HCT116 (cell line): ENCODE results near the gene IFI16. TPM values are rescaled to one million over a fixed set of nuclear protein-coding genes. Genes with fewer than 3 reads are reported as not detected.

Experiments used
- ATAC-seq: fragments of 200-7000 bp; cut with Tn5 transposase; 2 replicates; pipeline ENCODE4 v1.9.1; 2020; ENCODE audit warnings: mild to moderate bottlenecking, moderate library complexity
- BruUV-seq: library from RNA; stranded (reverse); fragments of 400-500 nt; replicated peaks from 2 replicates; lab custom pipeline; 2021; lab: Mats Ljungman, UMichigan
- CTCF ChIA-PET: fragments of 300-600 bp; sonication (Branson Sonifier 250); formaldehyde crosslinking; loops from one replicate; lab custom pipeline; 2021; ENCODE audit warnings: antibody characterized with exemption; lab: Charles Lee
- POLR2A ChIA-PET: fragments of 300-600, 350-600 bp; sonication (Branson Sonifier 250); formaldehyde crosslinking; loops from one replicate; lab custom pipeline; 2021; ENCODE audit warnings: antibody characterized with exemption; lab: Charles Lee
- RAD21 ChIA-PET, 2 experiments: fragments of 300-600 bp; sonication (Branson Sonifier 250); formaldehyde crosslinking; loops; one replicate each; lab custom pipeline; 2023; ENCODE audit warnings: low total read pairs in 2 of 2; ENCODE audit not compliant: uncharacterized antibody in 2 of 2, unreplicated experiment in 2 of 2, low non-redundant PET in 1 of 2; lab: Charles Lee
- DNase-seq: peaks from one replicate; pipeline ENCODE4 v3.0.0-alpha.2; 2010; ENCODE audit warnings: low read depth, low spot score
- H2AFZ ChIP-seq: fragments of 200-600 bp; shearing (Covaris generic), sonication (generic); 2 replicates; pipeline ENCODE4 v1.6.1; 2017; ENCODE audit warnings: low read depth, mixed run types, mixed read lengths, antibody characterized with exemption, low read length; ENCODE audit not compliant: poor library complexity, severe bottlenecking
- H3K27ac ChIP-seq: 2 replicates; pipeline ENCODE4 v1.5.1; 2012; ENCODE audit warnings: low read depth, low read length
- H3K27me3 ChIP-seq: fragments of 200-600 bp; sonication (generic); 2 replicates; pipeline ENCODE4 v1.6.1; 2016; ENCODE audit warnings: mixed run types, low read length, mixed read lengths; ENCODE audit not compliant: insufficient read depth
- H3K36me3 ChIP-seq, 2 experiments: fragments of 200-500 bp in 1 of 2; fragments of 200-600 bp in 1 of 2; sonication (Bioruptor generic) in 1 of 2; sonication (generic) in 1 of 2; 2 replicates each; pipeline versions ENCODE4 v1.5.1 to v1.6.1; 2014 to 2016; ENCODE audit warnings: low read length in 2 of 2, inconsistent platforms in 1 of 2, mixed read lengths in 1 of 2, mixed run types in 1 of 2; ENCODE audit not compliant: insufficient read depth in 2 of 2, control insufficient read depth in 1 of 2
- H3K4me1 ChIP-seq, 2 experiments: fragments of 200-600 bp in 1 of 2; sonication (generic) in 1 of 2; 2 replicates each; pipeline versions ENCODE4 v1.5.1 to v1.6.1; 2012 to 2017; ENCODE audit warnings: low read length in 2 of 2, inconsistent platforms in 1 of 2, mild to moderate bottlenecking in 1 of 2, mixed read lengths in 1 of 2, mixed run types in 1 of 2, moderate library complexity in 1 of 2; ENCODE audit not compliant: insufficient read depth in 2 of 2, control insufficient read depth in 1 of 2
- H3K4me2 ChIP-seq: fragments of 200-600 bp; sonication (generic); 2 replicates; pipeline ENCODE4 v1.6.1; 2017; ENCODE audit warnings: mixed run types, low read length, mixed read lengths
- H3K4me3 ChIP-seq, 2 experiments: fragments of 200-600 bp in 1 of 2; sonication (generic) in 1 of 2; replicated peaks in 1 of 2; 2 replicates each; pipeline ENCODE4 v1.5.1; 2011 to 2016; ENCODE audit warnings: low read length in 2 of 2, control low read depth in 1 of 2, low read depth in 1 of 2, mild to moderate bottlenecking in 1 of 2, mixed read lengths in 1 of 2, mixed run types in 1 of 2
- H3K79me2 ChIP-seq: fragments of 200-600 bp; sonication (generic); 2 replicates; pipeline ENCODE4 v1.6.1; 2017; ENCODE audit warnings: mild to moderate bottlenecking, mixed run types, low read length, moderate library complexity, mixed read lengths; ENCODE audit not compliant: insufficient read depth
- H3K9ac ChIP-seq: fragments of 200-600 bp; sonication (generic); 2 replicates; pipeline ENCODE4 v1.6.1; 2016; ENCODE audit warnings: low read length, mixed read lengths
- H3K9me2 ChIP-seq: fragments of 200-600 bp; sonication (generic), shearing (Covaris generic); 2 replicates; pipeline ENCODE4 v1.6.1; 2017; ENCODE audit warnings: mixed run types, mild to moderate bottlenecking, moderate library complexity; ENCODE audit not compliant: insufficient read depth
- H3K9me3 ChIP-seq, 2 experiments: fragments of 200-500 bp in 1 of 2; fragments of 200-600 bp in 1 of 2; sonication (Bioruptor generic) in 1 of 2; sonication (generic) in 1 of 2; 2 replicates each; pipeline ENCODE4 v1.6.1; 2014 to 2017; ENCODE audit warnings: low read length in 2 of 2, mixed read lengths in 2 of 2, inconsistent platforms in 1 of 2, low read depth in 1 of 2, mild to moderate bottlenecking in 1 of 2, mixed run types in 1 of 2, moderate library complexity in 1 of 2; ENCODE audit not compliant: control insufficient read depth in 1 of 2, insufficient read depth in 1 of 2
- H4K20me1 ChIP-seq: fragments of 200-600 bp; sonication (generic), shearing (Covaris generic); 2 replicates; pipeline ENCODE4 v1.6.1; 2017; ENCODE audit warnings: mixed run types, mild to moderate bottlenecking, moderate library complexity; ENCODE audit not compliant: insufficient read depth
- ATF3 ChIP-seq: IDR thresholded peaks from 2 replicates; pipeline ENCODE4 v1.6.1; 2012
- CBX3 ChIP-seq: IDR thresholded peaks from 2 replicates; pipeline ENCODE4 v1.6.1; 2012; ENCODE audit warnings: low read depth
- CEBPB ChIP-seq: IDR thresholded peaks from 2 replicates; pipeline ENCODE4 v1.6.1; 2012; ENCODE audit warnings: low read depth
- CTCF ChIP-seq, 3 experiments: fragments of 200-600 bp in 1 of 3; sonication (generic) in 1 of 3; IDR thresholded peaks in 2 of 3; conservative IDR thresholded peaks in 1 of 3; 2 replicates each; pipeline ENCODE4 v1.5.1; 2012 to 2017; ENCODE audit warnings: low read depth in 2 of 3, low read length in 2 of 3, antibody characterized with exemption in 1 of 3, borderline replicate concordance in 1 of 3, control low read depth in 1 of 3, mild to moderate bottlenecking in 1 of 3, mixed read lengths in 1 of 3, mixed run types in 1 of 3, moderate library complexity in 1 of 3; ENCODE audit not compliant: insufficient read depth in 1 of 3
- EGR1 ChIP-seq: IDR thresholded peaks from 2 replicates; pipeline ENCODE4 v1.6.1; 2012; ENCODE audit warnings: low read depth
- ELF1 ChIP-seq: IDR thresholded peaks from 2 replicates; pipeline ENCODE4 v1.6.1; 2012; ENCODE audit warnings: low read depth, borderline replicate concordance
- EZH2 ChIP-seq: fragments of 200-600 bp; sonication (generic); IDR thresholded peaks from 2 replicates; pipeline ENCODE4 v1.6.1; 2017; ENCODE audit warnings: antibody characterized with exemption, mixed run types
- EZH2phosphoT487 ChIP-seq: fragments of 200-600 bp; IDR thresholded peaks from 2 replicates; pipeline ENCODE4 v1.6.1; 2018; ENCODE audit warnings: antibody characterized with exemption, borderline replicate concordance
- POLR2AphosphoS5 ChIP-seq: IDR thresholded peaks from 2 replicates; pipeline ENCODE4 v1.6.1; 2011; ENCODE audit warnings: mild to moderate bottlenecking, low read depth, low read length, moderate library complexity
- SIN3A ChIP-seq: IDR thresholded peaks from 2 replicates; pipeline ENCODE4 v1.6.1; 2012; ENCODE audit warnings: low read depth
- SP1 ChIP-seq: IDR thresholded peaks from 2 replicates; pipeline ENCODE4 v1.6.1; 2012; ENCODE audit warnings: low read depth
- TCF7L2 ChIP-seq: IDR thresholded peaks from 2 replicates; pipeline ENCODE4 v1.7.0; 2011; ENCODE audit warnings: borderline replicate concordance, inconsistent platforms; ENCODE audit not compliant: insufficient read depth, insufficient read length; ENCODE audit errors: extremely low read depth
- ZFX ChIP-seq: fragments of 450-650 bp; IDR thresholded peaks from 2 replicates; pipeline ENCODE4 v1.6.1; 2017
- intact Hi-C: fragments of 100-400 bp; cut with micrococcal nuclease; formaldehyde crosslinking; loops from 2 replicates; pipeline ENCODE4 v1.10.0; 2022
- total RNA-seq: library from RNA; stranded (reverse); gene quantifications from one replicate; pipeline ENCODE4 v1.2.1, GENCODE V29; 2021; ENCODE audit not compliant: unreplicated experiment
- TF ChIP-seq, protein P1 (sequence below): IDR thresholded peaks from 2 replicates; pipeline ENCODE4 v1.6.1; 2011; ENCODE audit warnings: mild to moderate bottlenecking, low read length, moderate library complexity; ENCODE audit not compliant: insufficient replicate concordance; ENCODE audit errors: extremely low read depth
- TF ChIP-seq, protein P2 (sequence below): IDR thresholded peaks from 2 replicates; pipeline ENCODE4 v1.6.1; 2012; ENCODE audit warnings: low read depth

IFI16 gene
- total RNA-seq, 1 experiment from 2014 or later, result 1.6 TPM

DNA sequence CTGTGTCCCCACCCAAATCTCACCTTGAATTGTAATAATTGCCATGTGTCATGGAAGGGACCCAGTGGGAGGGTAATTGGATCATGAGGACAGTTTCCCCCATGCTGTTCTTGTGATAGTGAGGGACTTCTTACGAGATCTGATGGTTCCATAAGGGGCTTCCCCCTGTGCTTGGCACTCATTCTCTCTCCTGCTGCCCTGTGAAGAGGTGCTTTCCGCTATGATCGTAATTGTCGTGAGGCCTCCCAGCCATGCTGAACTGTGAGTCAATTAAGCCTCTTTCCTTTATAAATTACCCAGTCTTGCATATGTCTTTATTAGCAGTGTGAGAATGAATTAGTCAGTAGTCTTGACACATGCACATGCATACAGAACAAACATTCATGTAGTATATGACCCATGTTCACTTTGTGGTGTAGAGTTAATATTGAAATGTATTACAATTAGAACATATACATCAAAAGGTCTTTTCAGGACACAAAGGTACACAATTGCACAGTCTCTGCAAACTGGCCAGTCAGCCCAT lies 16.9 kb upstream of the IFI16 start:
- H3K36me3 ChIP-seq, result no peaks in the 10 kb centered on the region
- POLR2A ChIA-PET, result no interaction called here
- no peak overlapping the region for H3K9ac ChIP-seq
- no peak overlapping the region for H2AFZ ChIP-seq
- intact Hi-C loops, result loop anchor here (10.0 kb wide), 1 partner anchor 748 kb away; no protein-coding TSS in a partner anchor
- H3K4me1 ChIP-seq, result no peaks in the 10 kb centered on the region
- BruUV-seq, result no TSS peak
- DNase-seq, result no peak
- CTCF ChIA-PET, result no interaction called here
- no peak for ATAC-seq
- no peak overlapping the region for H3K27ac ChIP-seq
- no peaks in the 10 kb centered on the region for H4K20me1 ChIP-seq
- no peaks in the 10 kb centered on the region for H3K79me2 ChIP-seq
- no peaks in the 10 kb centered on the region for H3K9me3 ChIP-seq
- no peaks in the 10 kb centered on the region for H3K27me3 ChIP-seq
- RAD21 ChIA-PET, result no interaction called here
- no peaks in the 10 kb centered on the region for H3K9me2 ChIP-seq
- H3K4me2 ChIP-seq, result no peak overlapping the region
- TF ChIP-seq SP1 (no peak), ELF1 (no peak), SIN3A (no peak), CTCF (IDR thresholded peaks at IDR 0.05 in 2 of 3, conservative IDR thresholded peaks at IDR 0.05 in 1 of 3; ENCODE audit: borderline replicate concordance in 1 of 3, insufficient read depth in 1 of 3, low read depth in 2 of 3, low read length in 2 of 3) (no peak), POLR2AphosphoS5 (no peak), EZH2phosphoT487 (no peak), EZH2 (no peak), EGR1 (no peak), CEBPB (no peak), CBX3 (no peak), TCF7L2 (no peak), ATF3 (no peak), ZFX (no peak)
- TF ChIP-seq, protein P1, sequence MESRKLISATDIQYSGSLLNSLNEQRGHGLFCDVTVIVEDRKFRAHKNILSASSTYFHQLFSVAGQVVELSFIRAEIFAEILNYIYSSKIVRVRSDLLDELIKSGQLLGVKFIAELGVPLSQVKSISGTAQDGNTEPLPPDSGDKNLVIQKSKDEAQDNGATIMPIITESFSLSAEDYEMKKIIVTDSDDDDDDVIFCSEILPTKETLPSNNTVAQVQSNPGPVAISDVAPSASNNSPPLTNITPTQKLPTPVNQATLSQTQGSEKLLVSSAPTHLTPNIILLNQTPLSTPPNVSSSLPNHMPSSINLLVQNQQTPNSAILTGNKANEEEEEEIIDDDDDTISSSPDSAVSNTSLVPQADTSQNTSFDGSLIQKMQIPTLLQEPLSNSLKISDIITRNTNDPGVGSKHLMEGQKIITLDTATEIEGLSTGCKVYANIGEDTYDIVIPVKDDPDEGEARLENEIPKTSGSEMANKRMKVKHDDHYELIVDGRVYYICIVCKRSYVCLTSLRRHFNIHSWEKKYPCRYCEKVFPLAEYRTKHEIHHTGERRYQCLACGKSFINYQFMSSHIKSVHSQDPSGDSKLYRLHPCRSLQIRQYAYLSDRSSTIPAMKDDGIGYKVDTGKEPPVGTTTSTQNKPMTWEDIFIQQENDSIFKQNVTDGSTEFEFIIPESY, result no peak
- TF ChIP-seq, protein P2, sequence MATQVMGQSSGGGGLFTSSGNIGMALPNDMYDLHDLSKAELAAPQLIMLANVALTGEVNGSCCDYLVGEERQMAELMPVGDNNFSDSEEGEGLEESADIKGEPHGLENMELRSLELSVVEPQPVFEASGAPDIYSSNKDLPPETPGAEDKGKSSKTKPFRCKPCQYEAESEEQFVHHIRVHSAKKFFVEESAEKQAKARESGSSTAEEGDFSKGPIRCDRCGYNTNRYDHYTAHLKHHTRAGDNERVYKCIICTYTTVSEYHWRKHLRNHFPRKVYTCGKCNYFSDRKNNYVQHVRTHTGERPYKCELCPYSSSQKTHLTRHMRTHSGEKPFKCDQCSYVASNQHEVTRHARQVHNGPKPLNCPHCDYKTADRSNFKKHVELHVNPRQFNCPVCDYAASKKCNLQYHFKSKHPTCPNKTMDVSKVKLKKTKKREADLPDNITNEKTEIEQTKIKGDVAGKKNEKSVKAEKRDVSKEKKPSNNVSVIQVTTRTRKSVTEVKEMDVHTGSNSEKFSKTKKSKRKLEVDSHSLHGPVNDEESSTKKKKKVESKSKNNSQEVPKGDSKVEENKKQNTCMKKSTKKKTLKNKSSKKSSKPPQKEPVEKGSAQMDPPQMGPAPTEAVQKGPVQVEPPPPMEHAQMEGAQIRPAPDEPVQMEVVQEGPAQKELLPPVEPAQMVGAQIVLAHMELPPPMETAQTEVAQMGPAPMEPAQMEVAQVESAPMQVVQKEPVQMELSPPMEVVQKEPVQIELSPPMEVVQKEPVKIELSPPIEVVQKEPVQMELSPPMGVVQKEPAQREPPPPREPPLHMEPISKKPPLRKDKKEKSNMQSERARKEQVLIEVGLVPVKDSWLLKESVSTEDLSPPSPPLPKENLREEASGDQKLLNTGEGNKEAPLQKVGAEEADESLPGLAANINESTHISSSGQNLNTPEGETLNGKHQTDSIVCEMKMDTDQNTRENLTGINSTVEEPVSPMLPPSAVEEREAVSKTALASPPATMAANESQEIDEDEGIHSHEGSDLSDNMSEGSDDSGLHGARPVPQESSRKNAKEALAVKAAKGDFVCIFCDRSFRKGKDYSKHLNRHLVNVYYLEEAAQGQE, result no peak
- H3K4me3 ChIP-seq, result no peak overlapping the region
